GM18867 (cell line): ENCODE measurements around the gene TANK.

Experiments
- ATAC-seq: cut with Tn5 transposase; IDR thresholded peaks from one replicate; pipeline ENCODE4 v1.9.1; 2021; ENCODE audit warnings: mild to moderate bottlenecking, moderate library complexity; ENCODE audit not compliant: unreplicated experiment

Gene TANK

DNA sequence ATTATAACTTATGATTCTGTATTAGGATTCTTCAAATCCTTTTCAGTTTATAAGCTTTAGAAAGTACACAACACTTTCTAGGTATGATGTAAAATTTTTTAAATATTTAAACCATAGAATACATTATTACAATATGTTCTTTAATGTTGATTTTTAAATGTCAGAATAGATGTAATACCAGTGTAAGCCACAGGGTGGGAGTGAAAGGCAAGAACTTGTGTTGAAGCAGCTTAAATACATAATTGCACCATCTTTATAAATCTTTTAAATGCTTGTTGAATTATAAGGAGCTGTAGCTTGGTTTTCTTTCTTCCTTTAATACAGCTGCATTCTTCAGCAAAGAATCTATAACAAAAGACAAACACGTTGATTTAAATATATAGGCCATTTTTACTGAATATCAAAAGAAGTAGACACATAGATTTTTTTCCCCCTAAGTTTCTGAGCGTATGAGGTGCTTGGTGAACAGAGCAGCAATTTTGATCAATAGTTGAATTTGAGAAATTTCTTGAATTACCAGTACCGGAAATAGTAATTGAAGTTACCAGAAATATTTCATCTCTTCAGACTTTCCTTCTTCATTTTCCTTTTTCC is 63.0 kb downstream of the TANK start:
- ATAC-seq = peak; percentile 71

DNA sequence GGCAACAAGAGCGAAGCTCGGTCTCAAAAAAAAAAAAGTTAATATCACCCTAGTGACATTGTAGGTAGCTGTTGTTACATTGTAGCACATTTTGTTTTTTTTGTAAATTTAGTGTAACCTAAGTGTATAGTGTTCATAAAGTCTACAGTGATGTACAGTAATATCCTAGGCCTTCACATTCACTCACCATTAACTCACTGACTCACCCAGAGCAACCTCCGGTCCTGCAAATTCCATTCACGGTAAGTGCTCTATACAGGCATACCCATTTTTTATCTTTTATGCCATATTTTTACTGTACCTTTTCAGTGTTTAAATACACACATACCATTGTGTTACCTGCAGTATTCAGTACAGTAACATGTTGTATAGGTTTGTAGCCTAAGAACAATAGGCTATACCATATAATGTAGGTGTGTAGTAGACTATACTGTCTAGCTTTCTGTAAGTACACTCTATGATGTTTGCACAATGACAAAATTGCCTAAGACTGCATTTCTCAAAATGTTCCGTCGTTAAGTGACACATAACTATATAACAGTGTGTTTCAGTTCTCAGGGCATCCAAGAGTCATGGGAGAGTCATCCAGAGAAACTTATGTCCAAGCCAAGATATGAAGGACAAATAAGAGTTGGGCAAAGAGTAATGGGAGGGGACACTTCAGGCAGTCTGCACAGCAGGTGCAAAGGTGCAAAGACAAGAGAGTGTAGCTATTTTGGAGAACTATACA is 68.4 kb downstream of the TANK start:
- ATAC-seq = no peak

DNA sequence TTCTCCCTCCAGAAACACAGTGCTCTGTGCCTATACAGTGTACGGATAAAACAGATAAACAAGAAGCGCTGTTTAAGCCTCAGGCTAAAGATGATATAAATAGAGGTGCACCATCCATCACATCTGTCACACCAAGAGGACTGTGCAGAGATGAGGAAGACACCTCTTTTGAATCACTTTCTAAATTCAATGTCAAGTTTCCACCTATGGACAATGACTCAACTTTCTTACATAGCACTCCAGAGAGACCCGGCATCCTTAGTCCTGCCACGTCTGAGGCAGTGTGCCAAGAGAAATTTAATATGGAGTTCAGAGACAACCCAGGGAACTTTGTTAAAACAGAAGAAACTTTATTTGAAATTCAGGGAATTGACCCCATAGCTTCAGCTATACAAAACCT is 70.7 kb downstream of the TANK start:
- ATAC-seq = no peak

DNA sequence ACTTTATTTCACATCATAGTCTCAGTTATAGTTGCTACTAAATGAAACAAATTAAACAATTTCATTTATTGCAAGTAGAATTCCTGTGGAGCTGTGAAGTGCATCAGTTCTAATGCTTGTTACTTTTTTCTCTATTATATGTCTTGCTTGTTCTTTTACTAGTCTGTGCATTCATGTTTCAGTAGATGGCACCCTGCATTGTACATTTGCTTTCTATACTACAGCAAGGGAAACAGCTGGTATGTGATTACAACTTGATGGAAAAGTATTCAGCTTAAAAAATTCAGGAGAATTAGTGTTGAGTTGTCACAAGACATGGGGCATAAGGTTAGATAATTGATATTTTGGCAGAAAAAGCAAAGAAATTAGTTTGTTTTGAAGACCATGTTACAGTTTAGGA is 72.3 kb downstream of the TANK start:
- ATAC-seq = no peak

DNA sequence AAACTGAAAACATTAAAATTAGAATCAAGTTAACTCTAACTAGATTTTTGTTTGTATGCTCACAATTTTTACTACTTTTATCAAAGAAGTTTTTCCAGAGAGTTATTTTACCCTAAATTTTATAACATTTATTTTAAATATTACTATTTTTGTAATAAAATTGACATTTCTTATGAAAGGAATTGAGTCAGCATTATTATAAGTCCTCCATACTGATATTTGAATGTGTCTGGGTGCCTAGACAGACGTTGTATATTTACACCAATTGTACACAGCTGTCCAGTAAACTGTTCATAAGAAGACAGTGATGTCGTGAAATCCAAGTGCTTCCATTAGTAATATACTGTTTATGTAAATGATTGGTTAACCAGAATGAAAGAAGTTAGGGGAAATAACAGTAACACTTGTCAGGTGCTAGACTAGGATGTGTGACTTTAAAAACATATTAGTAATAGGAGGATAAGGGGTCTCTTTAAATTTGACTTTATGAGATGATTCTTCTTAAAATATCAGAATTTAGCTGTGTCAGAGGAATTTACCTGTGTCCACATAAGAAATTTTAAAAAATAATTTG is 73.7 kb downstream of the TANK start:
- ATAC-seq = peak; percentile 48

DNA sequence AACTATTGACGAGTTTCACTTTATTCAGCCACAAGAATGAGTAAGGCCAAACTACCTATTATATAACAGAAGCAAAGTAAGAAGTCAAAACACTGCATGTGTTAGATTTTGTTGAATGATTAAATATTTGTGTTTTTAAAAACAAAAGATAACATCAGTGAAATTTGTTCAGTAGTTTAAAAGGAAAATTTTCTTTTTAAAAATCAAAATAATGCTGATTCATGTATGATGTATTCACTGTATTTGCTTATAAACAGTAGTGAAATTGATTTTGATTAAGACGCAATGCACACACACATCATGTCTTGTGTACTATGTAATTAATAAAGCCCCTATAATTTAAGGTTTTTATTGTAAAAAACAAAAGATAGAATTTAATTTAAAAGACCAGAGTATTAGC is 74.4 kb downstream of the TANK start:
- ATAC-seq = no peak

DNA sequence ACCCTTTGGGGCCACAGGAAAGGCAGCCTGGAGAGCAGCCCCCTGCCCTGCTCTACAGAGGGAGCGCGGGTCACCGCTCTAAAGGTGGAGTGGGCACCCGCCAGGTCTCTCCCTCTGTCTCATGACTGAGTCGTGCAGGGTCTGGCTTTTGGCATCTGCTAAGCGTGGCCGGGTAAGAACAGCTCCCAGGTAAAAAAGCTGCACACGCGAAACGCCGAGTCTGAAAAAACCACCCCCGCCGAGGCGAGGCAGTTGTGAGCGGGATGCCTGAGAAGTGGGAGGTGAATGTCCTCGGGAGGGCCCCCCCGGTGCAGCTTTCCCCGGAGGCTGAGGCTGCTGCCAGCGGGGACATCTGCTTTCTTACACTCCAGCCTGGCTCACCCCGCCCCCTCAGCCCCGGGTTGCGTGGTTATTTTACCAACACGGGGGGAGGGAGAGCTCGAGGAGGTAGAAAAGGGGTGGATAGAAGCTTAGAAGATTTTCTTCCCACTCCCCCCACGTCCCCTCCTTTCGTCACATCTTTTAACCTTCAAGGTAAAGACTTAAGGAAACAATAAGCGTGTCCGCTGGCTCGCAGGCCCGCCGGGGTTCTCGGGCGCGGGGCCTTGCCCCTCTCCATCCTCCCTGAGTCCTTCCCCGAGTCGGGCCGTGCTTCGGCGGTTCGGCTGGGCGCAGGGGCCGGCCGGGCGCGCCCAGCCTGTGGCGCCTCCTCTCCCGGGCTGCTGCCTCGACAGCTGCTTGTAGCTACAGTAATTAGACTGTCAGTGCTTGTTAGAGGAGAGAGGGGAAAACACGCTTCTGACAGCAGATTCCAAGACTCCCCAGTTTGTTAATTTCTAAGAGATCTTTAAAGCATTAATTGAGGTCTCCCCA is 77.4 kb downstream of the TANK start:
- ATAC-seq = peak; percentile 51

DNA sequence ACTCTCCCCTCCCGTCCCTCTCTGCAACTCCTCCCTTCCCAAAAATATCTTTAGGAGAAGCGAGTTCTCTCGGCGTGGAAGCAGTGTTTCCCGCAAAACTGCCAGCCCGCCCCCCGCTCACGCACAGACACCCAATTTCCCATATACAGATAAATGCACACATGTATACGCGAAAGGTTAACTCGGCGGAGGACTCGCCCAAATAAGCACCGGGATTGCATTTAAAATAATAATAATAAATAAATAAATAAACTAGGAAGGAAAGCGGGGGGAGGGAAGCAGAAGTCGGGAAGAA is 78.0 kb downstream of the TANK start:
- ATAC-seq = no peak

DNA sequence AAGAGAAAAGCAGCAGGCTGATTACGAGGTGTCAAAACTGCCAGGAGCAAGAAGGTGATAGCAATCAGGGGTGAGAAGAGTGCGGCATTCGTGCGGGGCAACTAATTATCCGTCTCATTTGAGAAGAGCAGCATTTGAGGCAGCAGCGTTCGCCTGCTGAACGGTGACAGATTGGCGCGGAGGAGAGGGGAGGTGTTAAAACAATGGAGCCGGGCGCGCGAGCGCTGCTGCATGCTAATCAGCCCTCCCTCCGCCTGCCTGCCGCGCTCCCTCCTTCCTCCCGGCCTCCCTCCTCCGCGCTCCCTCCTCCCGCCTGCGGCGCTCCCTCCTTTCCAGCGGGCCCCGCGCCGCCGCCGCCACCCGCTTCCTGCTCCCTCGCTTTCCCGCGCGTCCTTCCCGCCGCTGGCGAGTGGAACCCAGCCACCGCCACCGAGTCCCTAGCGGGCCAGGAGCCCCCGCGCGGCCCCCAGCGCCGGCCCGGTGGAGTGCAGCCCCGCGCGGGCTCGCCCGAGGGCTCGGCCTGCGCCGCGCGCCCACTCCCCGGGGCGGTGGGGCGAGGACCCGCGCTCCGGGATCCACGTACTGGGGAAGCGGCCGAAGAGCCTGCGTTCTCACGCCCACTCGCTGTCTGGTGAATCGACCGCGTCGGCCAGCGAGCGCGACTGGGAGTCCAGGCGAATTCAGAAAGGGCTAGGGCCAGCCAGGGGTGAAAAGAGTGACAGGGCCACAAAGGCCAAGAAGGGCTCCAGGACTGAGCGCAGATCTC is 78.5 kb downstream of the TANK start:
- peak; percentile 49 for ATAC-seq

DNA sequence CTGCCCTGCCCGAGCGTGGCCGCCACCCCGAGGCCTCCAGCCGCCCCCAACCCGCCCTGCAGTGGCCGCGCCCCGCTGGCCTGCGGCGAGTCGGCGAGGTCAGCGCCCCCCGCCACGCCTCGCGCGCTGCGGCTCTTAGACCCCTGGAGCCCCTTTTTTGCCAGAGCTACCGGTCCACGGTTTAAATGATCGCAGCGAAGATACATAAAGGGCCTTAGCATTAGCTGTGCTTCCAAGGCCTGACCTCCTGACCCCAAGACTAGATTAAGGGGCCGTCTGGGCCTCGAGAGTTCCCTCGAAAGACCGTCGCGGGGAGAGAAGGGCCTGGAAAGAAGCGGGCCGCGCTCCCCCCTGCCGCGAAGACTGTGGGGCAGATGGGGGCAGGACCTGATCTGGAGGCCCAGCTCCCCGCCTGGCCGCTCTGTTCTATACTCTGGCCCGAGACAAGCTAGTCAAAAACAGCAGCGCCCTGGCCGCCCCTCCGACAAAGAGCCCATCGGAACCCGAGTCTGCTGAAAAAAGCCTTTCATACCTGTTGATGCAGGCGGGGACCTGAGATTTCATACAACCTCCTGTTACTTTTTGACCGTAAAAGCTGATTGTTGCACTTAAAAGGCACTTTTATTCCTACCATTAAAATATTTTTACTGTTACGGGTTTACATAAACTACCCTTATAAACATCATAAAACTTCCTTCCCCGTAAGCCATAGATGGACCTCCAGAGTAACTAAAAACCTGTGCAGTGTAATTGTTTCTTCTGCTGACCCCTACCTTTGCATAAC is 79.3 kb downstream of the TANK start:
- no peak for ATAC-seq

DNA sequence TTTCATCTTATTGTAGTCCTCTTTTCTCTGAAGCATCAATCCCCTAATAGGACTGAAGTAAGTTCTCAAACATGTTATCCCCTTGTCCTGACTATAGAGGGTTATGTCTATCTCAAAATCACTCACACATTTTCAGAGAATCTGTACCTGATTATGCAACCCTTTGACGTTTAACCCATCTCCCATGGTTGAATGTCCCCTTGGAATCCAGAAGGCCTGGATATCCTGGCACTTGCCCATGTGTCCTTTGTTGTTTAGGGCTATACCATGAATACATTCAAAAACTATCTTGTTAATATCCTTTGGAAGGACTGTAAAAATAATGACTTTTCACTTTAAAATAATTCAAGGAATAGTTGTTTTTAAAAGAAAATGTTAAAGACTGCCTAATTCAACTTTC is 81.7 kb downstream of the TANK start:
- no peak for ATAC-seq

DNA sequence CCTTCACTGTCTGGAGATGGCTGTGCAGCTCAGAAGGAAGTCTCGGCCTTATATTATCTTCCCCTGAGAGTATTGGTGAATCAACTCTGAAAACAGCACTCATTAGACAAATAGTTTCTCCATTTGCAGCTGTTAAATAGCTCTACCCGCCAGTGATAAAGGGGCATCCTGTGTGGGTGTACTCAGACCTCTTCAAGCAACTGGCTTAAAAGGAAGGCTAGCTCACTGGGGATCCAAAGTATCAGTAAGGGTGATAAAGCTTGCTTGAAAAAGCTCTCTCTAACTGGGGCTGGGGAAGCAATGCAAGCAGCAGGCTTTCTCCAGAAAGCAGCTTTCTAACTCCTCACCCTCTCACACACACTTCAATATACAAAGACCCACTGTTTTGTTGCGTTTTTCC is 83.1 kb downstream of the TANK start:
- peak; percentile 26 for ATAC-seq

DNA sequence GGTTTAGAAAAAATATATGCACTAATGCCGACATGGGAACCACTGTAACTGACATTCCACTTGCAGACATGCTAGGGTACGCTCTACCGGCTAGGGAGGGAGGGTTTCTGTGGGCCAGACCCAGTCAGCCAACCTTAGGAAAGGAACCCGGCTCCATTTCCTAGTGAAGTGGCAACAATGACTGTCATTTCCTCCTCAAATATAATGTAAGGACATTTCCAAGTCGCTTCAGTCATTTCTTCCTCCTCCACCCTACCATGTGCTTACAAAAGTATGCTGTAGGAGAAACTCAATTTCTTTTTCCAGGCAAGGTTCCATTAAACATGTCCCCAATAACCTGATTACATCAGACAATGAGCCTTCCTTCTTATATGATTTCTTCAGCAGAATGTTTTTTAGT is 83.7 kb downstream of the TANK start:
- no peak for ATAC-seq

DNA sequence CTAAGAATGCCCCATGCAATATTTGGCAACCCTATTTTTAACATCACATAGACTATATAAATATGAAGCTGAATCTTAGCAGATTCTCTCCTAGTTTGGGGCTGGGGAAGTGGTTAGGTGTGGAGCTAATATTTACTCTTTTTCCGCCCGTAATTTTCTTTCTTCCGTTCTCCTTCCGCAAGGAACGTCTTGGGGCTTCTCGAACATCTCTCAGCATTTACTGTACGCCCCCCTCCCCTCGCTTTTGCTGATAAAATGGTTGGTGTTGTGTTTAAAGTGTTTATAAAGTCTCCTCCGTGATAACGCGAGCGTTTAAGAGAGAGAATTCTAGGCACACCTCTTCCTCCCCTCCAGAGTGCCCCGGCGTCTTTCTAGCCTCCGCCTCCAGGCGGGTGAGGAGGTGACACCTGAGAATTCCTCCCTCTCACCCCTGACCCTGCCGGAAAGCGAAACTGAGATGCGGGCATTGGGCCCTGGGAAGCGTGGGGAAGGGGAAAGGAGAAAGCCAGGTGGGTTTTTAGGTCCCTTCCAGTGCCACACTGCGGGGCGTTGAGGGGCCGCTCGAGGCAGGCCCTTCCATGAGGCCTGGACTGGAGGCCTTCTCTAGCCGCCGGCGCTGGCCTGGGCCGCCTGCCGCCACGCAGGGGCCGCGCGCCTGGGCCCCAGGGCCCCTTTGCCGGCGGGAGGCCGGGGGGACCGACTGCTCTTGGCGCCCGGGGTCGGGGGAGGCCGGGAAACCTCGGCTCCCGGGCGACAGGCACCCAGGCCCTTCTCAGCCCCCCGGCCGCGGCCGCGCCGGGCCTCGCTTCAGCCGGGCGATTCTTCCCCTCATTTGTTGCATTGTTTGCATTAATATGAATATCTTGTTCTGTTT is 84.4 kb downstream of the TANK start:
- peak; percentile 90 for ATAC-seq

DNA sequence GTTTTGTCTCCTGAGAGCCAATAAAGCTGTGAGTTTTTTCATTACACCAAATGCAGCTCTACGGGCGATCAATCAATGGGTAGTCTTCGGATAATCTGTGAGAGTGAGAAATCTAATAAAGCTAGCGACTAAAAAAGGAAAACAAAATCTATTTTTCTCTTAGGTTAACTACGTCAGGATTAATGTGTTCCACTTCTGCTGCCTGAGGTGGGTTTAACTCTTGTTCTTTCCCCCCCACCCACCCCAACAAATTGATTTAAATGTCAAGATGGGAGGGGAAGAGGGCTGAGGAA is 85.0 kb downstream of the TANK start:
- ATAC-seq = no peak

DNA sequence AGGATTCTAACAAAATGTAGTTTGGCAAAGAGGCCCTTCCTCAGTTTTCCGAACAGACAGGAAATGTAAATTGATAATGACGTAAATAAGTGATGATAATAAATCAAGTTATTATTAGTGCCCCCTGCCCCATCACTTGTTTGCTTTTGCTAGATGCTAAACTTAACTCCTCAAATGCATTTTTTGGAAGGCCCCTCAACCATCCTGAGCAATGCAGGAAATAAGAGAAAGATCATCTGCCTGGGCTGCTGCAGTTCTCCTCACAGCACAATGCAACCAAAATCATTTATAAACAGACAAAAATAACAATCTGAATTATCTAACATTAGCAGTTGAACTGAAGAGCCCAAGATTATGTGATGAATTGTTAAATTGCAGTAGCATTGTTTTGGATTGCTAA is 85.4 kb downstream of the TANK start:
- ATAC-seq = no peak

DNA sequence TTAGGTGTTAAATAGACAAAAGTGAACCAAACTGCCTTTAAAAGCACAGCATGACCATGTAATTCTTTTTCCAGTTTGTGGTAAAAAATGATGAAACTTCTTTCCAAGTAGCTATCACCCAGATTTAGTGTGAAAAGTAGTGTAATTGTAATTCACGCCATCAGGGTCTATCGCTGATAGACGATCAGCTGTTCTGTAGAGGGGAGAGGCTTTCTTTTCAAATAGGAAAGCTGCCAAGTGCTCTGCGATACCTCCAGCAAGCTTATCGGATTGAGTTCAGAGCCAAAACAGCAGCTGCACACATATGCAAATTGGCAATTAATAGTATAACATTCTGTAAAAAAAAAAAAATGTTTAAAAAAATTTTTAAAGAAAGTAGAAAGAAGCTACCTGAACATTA is 86.1 kb downstream of the TANK start:
- ATAC-seq = no peak

DNA sequence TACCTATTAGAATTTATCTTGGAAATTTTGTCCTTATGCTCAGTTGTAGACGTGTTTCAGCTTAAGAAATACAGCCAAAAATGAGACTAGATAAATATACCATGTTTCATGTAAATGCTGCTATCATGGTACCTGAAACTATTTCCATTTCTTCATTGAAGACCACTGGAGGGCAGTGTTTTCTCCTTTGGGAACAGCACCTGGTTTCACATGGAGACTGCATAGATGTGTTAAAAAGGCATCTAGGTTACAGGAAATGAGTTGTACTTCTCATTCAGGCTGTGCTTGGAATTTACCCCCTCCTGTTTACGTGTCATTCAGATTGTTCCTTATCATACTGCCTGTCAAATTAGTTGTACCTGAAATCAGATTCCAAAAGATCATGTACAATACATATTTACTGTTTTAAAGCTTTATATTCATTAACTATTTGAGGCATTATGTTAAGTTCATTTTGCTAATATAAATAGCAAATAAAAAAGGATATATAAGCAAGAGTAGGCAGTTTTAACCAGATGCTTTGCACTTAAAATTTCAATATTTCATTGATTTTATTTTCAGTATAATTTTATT is 90.7 kb downstream of the TANK start:
- peak; percentile 54 for ATAC-seq
